Nucleus accumbens (tissue), 56 donors: ENCODE results near the gene DRICH1.
"Not testable (repeated sequence)": the region's sequence is repeated elsewhere in the genome, so short reads cannot be mapped to it uniquely, and the experiment has no call there.

Experiments
- DNase-seq, 56 donors: peaks; one replicate each; lab custom pipeline; 2025; lab: John Stamatoyannopoulos, UW

DRICH1 gene

GRCh38 chr22:23573106-23573505 is 59.0 kb downstream of the DRICH1 start:
- DNase-seq: not testable (repeated sequence)

- DNase-seq: no peak
These were observed 60.6 kb downstream of the DRICH1 start for GRCh38 chr22:23571486-23571885.

GRCh38 chr22:23570681-23571080 is 61.4 kb downstream of the DRICH1 start:
- no peak for DNase-seq

- DNase-seq: no peak
These were observed 62.4 kb downstream of the DRICH1 start for GRCh38 chr22:23569716-23570115.

- no peak for DNase-seq
These were observed 62.8 kb downstream of the DRICH1 start for GRCh38 chr22:23569291-23569690.

GRCh38 chr22:23566705-23567475 is 65.2 kb downstream of the DRICH1 start:
- peak in 1 of 56 donors; percentile 49 for DNase-seq

GRCh38 chr22:23565915-23566704 is 66.0 kb downstream of the DRICH1 start:
- peak in 2 of 56 donors; percentile 12 to 53 for DNase-seq

- peak in 1 of 56 donors; percentile 10 for DNase-seq
These were observed 66.7 kb downstream of the DRICH1 start for GRCh38 chr22:23565305-23565914.

- DNase-seq: no peak
These were observed 67.8 kb downstream of the DRICH1 start for GRCh38 chr22:23564276-23564675.

GRCh38 chr22:23563111-23563510 is 69.0 kb downstream of the DRICH1 start:
- DNase-seq: no peak

- DNase-seq: no peak
These were observed 69.9 kb downstream of the DRICH1 start for GRCh38 chr22:23562186-23562585.

- DNase-seq: not testable (repeated sequence)
These were observed 71.1 kb downstream of the DRICH1 start for GRCh38 chr22:23561025-23561510.

- not testable (repeated sequence) for DNase-seq
These were observed 71.9 kb downstream of the DRICH1 start for GRCh38 chr22:23560215-23560614.
